HPDE6-E6E7 (cell line): Measurements from ENCODE around the gene REPS2.
"Not testable (repeated sequence)": the region's sequence is repeated elsewhere in the genome, so short reads cannot be mapped to it uniquely, and the experiment has no call there.

Experiments used
- DNase-seq: peaks from one replicate; pipeline ENCODE4 v3.0.0; 2011; ENCODE audit warnings: missing footprints; ENCODE audit errors: extremely low spot score

REPS2 gene

DNA sequence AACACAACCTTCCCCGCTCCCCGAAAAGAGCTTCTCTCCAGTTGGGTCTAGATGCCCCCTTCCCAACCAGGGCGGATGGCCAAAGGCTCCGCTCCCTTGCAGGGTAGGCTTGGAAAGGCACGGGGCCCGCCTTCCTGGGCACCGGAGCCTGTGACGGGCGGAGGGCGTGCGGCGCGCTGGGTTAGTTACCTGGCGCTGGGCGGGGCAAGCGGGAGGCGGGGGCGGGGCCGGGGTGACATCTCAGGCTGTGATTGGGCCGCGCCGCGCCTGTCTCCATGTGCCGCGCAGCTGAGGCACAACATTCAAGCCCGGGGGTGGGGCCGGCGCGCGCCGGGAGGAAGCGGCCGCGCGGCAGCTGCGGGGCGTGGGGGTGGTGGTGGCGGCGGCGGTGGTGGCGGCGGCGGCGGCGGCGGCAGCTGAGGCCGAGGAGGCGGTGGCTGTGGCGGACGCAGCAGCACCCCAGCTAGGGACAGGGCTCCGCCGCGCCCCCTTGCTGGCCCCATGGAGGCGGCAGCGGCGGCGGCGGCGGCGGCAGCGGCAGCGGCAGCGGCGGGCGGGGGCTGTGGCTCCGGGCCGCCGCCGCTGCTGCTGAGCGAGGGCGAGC lies at the start of gene REPS2:
TSS of gene REPS2 (plus strand) at position 298 of the 604 bp plus-strand sequence. CDS start at position 502, 204 bp downstream.
- peak; percentile 55 for DNase-seq

DNA sequence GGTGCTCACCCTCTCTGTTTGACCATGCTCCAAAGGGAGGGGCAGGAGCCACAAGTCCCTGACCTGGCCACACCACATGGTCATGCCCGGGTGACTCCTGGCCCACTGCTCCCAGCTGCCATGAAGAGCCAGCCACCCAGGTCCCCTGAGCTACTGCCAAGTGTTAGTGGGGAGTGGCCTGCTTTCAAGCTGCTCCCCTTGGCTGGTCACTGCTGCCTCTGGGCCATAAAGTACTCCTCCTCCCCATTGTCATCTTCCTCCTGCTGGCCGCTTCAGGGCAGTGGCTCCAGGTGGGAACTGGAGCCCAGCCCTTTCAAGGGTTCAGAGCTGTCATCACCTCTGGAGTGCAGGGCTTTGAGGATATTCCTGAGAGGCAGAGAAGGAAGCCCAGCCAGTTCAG lies 49.0 kb upstream of the REPS2 start:
- no peak for DNase-seq

DNA sequence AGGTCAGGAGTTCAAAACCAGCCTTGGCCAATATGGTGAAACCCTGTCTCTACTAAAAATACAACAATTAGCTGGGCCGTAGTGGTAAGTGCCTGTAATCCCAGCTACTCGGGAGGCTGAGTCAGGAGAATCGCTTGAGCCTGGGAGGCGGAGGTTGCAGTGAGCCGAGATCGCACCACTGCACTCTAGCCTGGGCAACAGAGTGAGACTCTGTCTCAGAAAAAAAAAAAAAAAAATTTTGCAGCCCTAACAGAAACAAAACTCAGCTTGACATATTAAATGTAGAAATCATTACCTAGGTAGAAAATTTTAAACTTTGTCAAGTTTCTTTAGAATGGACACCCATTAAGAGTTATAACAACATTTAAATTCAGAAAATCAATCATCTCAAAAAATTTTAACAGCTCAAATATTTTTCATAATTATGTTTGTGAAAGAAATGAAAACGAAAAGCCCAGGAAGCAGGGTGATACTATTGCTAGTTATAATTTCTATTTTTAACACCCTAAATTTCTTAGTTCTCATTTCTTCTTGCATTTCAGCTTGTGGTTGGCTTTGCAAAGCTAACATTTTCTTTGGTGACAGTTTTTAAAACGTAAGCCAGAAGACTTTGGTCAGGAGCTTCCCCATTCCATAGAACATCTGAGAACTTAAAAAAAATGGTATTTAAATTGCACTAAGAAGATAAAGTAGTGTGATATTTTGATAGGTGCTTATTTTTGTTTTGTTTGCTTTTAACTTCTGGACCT lies 43.0 kb upstream of the REPS2 start:
- no peak for DNase-seq

DNA sequence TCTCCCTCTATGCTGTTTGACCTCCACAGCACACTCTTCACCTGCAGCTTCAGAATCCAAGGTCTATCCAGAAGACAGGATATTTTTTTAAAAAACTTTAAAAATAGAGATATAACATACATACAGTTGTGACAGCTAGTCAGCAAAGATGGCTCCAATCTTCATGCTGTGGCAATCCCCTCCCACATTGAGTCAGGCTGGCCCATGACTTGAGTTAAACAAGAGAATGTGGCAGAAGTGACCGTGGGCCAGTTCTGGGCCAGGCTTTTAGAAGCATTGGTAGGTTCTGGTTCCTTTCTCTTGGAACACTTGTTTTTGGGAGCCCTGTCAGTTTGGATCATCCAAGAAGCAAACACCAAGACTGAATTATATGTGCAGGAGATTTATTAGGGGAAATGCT lies 36.1 kb upstream of the REPS2 start:
- no peak for DNase-seq

DNA sequence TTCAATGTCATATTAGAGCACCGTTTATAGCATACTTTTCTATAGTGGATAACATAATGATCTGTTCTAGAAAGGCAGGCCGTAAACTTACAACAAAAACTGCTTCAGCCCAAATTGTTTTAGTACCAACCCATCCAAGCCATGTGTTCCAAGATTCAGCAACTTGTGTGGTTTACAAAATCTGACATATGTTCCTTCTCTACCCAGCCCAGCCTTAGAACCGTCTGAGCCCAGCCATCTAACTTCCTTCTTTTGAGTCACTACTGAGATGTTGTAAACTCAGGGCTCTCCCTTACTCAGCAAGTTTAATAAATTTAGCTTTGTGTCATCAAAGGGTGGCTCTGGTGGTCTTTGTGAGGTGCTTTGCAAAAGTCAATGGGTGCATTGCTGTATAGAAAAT lies 32.4 kb upstream of the REPS2 start:
- DNase-seq, result no peak

DNA sequence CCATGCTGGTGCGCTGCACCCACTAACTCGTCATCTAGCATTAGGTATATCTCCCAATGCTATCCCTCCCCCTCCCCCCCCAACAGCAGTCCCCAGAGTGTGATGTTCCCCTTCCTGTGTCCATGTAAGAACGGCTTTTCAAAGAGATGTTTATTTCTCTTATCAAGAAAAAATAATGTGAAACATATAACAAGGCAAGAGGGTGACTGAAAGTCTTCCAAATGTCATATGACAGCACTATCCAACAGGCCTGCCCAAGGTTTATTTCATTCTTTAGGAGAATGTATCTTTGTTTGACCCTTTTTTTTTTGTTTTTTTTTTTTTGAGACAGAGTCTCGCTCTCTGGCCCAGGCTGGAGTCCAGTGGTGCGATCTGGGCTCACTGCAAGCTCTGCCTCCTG lies 29.9 kb upstream of the REPS2 start:
- no peak for DNase-seq

DNA sequence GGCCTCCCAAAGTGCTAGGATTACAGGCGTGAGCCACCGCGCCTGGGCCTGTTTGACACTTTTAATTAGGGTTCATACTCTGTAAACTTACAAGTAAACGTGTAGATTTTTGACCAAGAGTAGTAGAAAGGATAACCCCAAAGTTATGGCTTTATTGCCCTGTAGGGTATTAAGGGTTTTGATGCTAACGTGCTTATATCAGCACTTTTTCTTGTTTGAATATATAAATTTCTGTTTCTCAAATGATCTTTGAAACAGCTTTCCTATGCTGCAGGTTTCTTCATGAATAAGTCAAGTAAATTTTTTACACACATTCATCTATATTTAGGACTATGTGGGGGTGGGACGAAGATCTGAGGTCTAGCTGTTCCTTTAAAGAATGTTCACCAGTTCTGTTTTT lies 29.3 kb upstream of the REPS2 start:
- DNase-seq, result no peak

DNA sequence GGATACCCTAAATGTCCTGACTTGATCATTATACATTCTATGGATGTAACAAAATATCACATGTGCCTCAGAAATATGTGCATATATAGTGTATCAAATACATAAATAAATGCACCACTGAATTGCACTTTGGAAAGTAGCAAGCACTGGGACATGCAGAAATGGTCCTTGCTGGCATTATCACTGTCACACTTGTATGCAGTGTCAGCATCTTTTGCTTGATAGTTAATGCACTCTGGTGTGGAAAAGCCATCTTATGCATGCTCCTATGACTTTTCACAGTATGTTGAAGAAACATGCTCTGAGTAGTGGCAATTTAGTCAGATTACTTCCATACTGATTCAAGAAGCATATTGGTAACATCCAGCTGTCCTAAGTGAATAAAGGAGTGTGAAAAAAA lies 27.5 kb upstream of the REPS2 start:
- no peak for DNase-seq

DNA sequence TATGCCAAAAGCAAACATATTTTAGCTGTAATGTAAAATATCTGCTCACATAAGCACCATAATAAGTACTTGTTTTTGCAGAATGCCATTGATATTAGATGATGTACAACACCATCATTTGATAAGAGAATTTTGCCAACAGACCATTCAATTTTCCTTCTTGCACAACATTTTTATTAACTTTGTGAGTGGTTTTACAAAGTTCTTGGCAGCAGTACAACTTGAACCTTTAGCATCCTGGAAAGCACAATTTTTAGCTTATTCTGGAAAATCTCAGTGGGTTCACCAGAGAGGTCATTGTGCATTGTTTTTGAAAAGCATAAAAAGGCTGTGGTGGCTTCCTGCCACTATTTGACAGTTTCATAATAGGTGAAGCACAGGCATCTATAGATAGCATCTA lies 26.4 kb upstream of the REPS2 start:
- no peak for DNase-seq

DNA sequence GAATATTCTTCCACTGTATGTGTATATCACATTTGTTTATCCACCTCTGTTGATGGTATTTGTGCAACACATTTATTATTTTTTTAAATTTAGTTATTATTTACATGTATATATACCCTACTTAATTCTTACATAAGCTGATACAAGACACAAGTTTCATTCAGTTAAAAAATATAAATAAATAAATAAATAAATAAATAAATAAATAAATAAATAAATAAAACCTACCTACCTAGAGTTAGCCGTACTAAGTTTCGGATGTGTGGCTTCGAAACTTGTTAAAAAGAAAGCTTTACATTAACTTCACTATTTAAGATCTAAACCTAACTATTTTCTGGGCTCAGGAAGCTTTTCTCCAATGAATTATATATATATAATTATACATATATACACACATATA lies 23.3 kb upstream of the REPS2 start:
- DNase-seq, result no peak

DNA sequence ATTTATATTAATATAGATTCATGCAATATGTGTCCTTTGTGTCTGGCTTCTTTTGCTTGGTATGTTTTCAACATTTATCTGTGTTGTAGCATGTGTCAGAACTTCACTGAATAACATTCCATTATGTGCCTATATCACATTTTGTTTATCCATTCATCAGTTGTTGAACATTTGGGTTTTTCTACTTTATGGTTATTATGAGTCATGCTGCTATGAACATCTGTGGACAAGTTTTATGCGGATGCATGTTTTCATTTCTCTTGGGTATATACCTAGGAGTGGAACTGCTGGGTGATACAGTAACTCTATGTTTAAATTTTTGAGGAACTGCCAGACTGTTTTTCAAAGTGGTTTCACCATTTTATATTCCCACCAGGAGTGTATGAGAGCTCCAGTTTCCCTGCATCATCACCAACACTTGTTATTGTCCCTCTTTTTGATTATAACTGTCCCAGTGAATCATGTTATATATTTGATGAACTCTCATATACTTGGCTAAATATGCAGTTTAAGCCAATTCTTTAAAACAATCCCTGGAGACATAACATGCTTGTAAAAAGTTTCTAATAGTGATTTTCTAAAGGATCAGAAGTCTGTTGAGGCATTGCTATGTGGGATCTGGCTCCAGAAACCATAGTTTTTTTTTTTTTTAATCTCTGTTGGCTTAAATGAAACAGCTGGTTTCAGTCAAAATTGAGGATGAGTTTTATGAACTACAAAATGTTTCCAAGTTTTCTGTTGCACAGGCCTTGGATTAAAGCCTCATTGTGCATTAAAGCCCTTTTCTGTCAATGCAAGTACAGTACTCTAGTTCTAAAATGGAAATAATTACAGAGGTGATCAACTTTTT lies 21.6 kb upstream of the REPS2 start:
- no peak for DNase-seq

DNA sequence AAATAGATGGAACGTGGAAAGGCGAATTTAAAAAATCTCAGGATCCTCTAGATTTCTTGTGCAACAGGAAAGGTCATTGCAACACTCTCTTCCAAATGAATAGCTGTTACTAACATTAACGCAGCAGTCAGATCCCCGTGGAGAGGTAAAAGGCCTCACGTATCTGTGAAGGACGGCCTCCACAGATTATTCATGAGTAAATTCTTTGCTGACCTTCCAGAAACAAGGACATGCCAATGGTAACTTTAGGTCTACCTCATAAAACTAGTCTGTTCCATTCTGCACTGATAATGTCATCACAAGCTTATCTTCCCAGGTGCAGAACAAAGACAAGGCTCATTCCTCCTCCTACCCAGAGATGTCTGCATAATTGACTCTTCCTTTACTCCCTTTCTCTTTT lies 16.1 kb upstream of the REPS2 start:
- no peak for DNase-seq

DNA sequence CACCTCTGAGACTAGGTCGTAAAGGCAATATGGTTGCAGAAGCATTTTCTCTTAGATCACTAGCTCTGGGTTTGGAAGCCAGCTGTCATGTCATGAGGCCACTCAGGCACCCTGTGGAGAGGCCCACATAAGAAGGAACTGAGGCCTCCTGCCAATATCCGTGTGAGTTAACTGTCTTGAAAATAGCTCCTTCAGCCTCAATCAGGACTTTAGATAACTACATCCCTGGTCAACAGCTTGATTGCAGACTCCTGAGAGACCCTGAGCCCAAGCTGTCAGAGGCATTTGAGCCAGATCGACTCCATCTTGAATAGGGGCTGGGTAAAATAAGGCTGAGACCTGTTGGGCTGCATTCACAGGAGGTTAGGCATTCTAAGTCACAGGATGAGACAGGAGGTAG lies 15.1 kb upstream of the REPS2 start:
- DNase-seq, result no peak

DNA sequence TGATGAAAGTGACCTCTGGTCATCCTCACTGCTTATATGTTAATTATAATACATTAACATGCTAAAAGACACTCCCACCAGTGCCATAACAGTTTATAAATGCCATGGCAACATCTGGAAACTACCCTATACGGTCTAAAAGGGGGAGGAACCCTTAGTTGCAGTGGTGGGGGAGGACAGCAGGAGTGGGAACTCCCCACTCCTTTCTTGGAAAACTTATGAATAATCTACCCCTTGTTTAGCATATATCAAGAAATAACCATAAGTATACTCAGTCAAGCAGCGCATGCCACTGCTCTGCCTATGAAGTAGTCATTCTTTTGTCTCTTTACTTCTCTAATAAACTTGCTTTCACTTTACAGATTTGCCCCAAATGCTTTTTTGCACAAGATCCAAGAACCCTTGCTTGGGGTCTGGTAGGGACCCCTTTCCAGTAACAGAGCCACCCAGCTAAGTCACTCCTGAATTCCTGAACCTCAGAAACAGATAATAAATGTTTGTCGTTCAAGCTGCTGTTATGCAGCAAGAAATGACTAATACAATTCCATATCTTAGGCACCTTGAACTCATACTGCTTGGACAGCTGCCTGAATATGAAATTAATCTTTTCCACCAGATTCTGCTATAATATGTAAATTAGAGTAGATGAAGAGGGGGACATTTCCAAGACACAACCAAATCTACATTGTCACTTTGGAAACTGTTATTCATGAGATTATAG lies 14.4 kb upstream of the REPS2 start:
- DNase-seq, result no peak

DNA sequence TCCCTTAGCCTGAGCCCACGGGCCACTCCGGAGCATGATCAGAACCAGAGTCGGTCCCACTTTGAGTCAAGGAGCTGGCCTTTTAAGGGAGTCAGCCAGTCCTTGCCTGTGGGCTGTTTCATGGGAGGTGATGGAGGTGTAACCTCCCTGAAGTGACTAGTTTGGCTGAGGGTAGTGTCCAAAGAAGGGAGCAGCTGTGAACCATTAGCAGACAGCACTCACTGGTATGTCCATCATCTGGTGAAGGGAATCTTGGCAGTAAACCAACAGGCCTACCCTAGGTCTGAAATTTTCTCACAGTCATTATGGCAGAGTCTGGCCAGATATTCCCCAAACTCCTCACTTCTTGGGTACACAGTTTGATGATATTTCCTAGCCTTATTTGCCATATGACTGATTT lies 12.3 kb upstream of the REPS2 start:
- DNase-seq, result no peak

DNA sequence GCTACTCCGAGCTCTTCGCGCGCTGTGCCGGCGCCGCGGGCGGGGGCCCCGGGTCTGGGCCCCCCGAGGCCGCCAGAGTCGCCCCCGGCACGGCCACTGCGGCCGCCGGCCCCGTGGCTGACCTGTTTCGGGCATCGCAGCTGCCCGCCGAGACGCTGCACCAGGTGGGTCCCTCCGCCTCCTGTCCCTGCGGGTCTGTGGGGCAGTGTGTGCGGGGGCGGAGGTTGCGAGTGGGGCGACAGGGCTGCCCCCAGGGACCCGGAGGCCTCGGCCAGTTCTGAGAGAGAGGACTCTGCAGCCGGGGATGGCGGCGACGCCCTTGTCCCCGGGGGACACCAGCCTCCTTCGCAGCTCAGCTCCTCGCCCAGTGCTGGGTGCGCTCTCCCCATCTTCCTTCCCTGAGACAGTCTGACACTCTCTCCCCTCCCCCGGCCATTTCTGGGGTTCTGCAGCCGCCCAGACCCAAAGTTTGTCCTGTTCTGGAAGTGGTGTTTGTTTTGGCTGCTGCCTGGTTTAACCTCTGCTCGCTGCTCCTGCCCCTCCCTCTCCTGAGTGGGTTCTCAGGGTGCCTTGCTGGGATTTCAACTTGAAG lies 609 bp downstream of the REPS2 start:
- DNase-seq, result no peak

DNA sequence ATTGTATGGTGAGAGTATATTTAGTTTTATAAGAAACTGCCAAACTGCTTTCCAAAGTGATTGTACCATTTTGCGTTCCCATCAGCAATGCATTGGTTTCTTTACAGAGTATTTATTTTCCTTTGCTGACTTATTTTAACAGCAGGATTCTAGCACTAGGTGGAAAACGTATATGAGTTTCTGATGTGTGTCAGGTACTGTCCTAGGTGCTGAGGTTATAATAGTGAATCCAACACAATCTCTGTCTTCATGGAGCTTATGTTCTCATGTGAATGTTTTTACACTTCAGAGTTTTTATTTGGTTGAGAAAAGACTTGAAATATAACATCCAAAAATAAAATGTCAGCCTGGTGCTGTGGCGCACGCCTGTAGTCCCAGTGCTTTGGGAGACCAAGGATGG lies 4.0 kb downstream of the REPS2 start:
- DNase-seq, result no peak

DNA sequence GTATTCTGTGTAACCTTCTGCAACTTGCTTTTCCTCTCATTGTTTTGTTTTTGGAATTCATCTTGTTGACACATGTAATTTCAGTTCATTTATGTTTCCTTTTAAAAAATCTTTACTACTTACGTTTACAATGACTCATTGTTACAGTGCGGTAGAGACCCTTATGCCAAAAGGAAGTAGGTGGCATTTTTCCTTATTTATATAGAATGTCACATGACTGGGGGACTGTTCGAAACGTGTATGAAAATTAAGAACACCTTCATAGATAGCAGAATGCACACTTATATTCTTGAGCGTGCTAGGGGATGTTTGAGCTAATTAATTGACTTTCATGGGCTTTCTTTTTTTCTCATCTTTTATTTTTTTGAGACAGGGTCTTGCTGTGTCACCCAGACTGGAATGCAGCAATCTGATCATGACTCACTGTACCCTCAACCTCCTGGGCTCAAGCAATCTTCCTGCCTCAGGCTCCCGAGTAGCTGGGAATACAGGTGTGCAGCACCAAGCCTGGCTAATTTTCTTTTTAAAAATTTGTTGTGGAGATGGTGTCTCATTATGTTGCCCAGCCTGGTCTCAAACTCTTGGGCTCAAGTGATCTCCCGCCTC lies 7.3 kb downstream of the REPS2 start:
- DNase-seq, result no peak

DNA sequence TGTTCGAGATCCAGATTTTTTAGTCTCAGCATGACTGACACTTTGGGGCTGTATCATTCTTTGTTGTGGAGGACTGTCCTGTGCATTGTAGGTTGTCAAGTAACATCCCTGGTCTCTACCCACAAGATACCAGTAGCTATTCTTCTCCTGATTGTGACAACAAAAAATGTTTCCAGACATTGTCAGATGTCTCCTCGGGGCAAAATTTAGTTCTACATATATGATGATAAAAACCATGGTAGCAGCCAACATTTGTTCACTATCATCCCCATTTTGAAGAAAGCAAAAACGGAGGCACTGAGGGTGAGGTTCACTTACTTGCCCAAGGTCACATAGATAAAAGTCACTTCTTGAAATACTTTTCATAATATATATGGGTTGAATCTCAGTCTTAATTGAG lies 11.3 kb downstream of the REPS2 start:
- no peak for DNase-seq

DNA sequence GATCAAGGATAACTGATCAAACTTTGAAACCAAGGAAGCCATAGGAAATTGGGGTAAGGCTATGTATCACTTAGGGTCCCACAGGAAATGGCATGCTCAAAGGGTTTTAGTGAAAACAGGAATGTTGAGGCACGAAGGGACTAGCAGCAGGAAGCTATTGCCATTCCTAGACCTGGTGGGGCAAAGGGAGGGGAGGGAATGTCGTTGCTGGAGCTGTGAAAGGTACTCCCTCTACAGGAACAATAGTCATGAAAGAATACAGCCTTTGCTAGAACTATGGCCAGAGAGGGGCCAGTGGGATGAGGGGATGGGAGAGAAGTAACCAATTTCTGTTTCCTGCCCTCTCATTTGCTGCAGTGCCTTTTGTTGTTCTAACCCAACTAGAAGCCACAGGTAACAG lies 11.9 kb downstream of the REPS2 start:
- no peak for DNase-seq

DNA sequence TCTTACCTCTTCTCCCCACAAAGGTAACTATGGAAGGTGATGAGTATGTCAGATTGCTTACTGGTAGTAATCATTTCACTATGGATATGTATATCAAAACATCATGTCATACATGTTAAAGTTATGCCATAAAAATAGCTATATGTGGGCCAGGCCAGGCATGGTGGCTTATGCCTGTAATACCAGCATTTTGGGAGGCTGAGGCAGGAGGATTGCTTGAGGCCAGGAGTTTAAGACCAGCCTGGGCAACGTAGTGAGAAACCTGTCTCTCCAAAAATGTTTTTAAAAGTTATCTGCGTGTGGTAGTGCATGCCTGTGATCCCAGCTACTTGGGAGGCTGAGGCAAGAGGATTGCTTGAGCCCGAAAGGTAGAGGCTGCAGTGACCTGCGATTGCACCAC lies 16.2 kb downstream of the REPS2 start:
- not testable (repeated sequence) for DNase-seq
